ENCODE measurements around the gene TRMT11. TPM values are rescaled to one million over a fixed set of nuclear protein-coding genes. Genes with fewer than 3 reads are reported as not detected.

Gene TRMT11
- total and polyA plus RNA-seq, 2 of the 8 experiments (the other 6 are each of a cell fraction or from before 2014, with no cell fraction given), result 19.7 to 32.4 TPM

DNA sequence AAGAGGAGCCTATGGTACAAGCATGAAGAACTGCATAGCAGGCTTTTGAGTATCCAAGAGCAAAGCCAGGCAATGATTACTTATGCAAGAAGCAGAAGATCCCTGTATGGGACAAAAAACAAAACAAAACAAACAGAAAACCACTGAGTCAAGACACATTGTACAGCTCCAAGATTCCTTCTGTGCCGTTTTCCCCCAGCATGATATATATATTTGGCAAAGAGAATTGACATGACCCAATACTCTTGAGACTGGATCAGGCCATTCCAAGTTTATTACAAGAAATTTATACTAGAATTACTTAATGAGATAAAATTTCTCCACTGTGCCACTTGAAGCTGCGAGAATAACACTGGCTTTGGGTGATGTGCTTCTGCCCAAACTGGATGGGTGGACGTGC lies 65.5 kb downstream of the TRMT11 start:
- Histone ChIP-seq H2BK120ac (replicated peaks; ENCODE audit: low read depth, low read length) (no peak overlapping the region), H3K9me3 (ENCODE audit: insufficient read depth in 2 of 2, low read depth in 1 of 2, low read length in 1 of 2) (no peaks in the 10 kb centered on the region), H4K91ac (replicated peaks; ENCODE audit: insufficient read length, low read length) (no peak overlapping the region), H3K79me1 (ENCODE audit: low read depth, low read length) (no peaks in the 10 kb centered on the region), H3K4me2 (ENCODE audit: insufficient read depth in 1 of 2, low read depth in 2 of 2, low read length in 2 of 2) (no peak overlapping the region), H2BK5ac (ENCODE audit: low read depth, low read length) (no peak overlapping the region), H3K4ac (replicated peaks; ENCODE audit: insufficient read length, low read depth, low read length) (no peak overlapping the region), H4K20me1 (replicated peaks in 1 of 2; ENCODE audit: control insufficient read depth in 1 of 2, insufficient read depth in 2 of 2, low read length in 2 of 2) (no peaks in the 10 kb centered on the region), H2BK20ac (ENCODE audit: low read length) (no peak overlapping the region), H2AFZ (ENCODE audit: low read length) (no peak overlapping the region), H3K14ac (ENCODE audit: insufficient read length) (no peak overlapping the region), H3K23me2 (ENCODE audit: low read depth, low read length) (no peaks in the 10 kb centered on the region), H3K4me1 (replicated peaks in 1 of 4; ENCODE audit: control insufficient read depth in 3 of 4, insufficient read depth in 4 of 4, low read length in 3 of 4) (peaks cover 0 to 6% (median 0%) of the 10 kb centered on the region in 4 experiments; a peak in 1 of 7 replicates), H2AK5ac (ENCODE audit: low read depth, low read length) (no peak overlapping the region), H3K56ac (replicated peaks; ENCODE audit: insufficient read length, low read depth, low read length) (no peak overlapping the region), H4K8ac (ENCODE audit: extremely low read depth, insufficient read depth, low read length) (no peak overlapping the region), H3K9ac (replicated peaks in 1 of 4; ENCODE audit: extremely low read depth in 1 of 4, low read depth in 3 of 4, low read length in 3 of 4) (no peak overlapping the region), H3K79me2 (ENCODE audit: control insufficient read depth in 1 of 2, insufficient read depth in 2 of 2, low read length in 2 of 2) (no peaks in the 10 kb centered on the region), H3K27me3 (replicated peaks in 1 of 4; ENCODE audit: control insufficient read depth in 3 of 4, extremely low read depth in 1 of 4, insufficient read depth in 3 of 4, low read length in 3 of 4) (no peaks in the 10 kb centered on the region), H3K36me3 (ENCODE audit: control insufficient read depth in 2 of 4, insufficient read depth in 4 of 4, low read length in 3 of 4) (peaks cover 0 to 10% (median 2%) of the 10 kb centered on the region in 4 experiments; a peak in 6 of 8 replicates), H2BK15ac (ENCODE audit: low read length) (no peak overlapping the region), H3K4me3 (ENCODE audit: extremely low read depth in 1 of 4, insufficient read depth in 2 of 4, low read depth in 3 of 4, low read length in 4 of 4) (no peak overlapping the region), H2BK12ac (ENCODE audit: low read depth, low read length) (no peak overlapping the region), H4K5ac (ENCODE audit: insufficient read length, low read depth, low read length) (no peak overlapping the region), H3K18ac (ENCODE audit: extremely low read depth, low read length) (no peak overlapping the region), H3K23ac (ENCODE audit: insufficient read length) (no peak overlapping the region), H3K27ac (ENCODE audit: low read depth, low read length) (no peak overlapping the region)
- DNase-seq (ENCODE audit: low read depth in 1 of 2, low spot score in 2 of 2) (no peak), FAIRE-seq (no peak)
- CTCF ChIA-PET (ENCODE audit: partially characterized antibody), result interaction anchor here (1.0 to 1.8 kb wide), 5 partner anchors 8 to 19 kb away, joined by 3 to 6 read pairs (median 3); no protein-coding TSS in a partner anchor
- POLR2A ChIA-PET (ENCODE audit: partially characterized antibody), result interaction anchor here (1.3 kb wide), 1 partner anchor 10 kb away, joined by 8 read pairs; no protein-coding TSS in a partner anchor
- WGBS, 2 experiments (ENCODE audit: extremely low coverage in 1 of 2, insufficient coverage in 1 of 2, insufficient read length in 1 of 2, insufficient replicate concordance in 2 of 2, low coverage in 1 of 2, low lambda C conversion rate in 2 of 2, missing lambda C conversion rate in 1 of 2), result 98% methylated on average over 3 of the region's 3 CpGs; no CpG with 5 or more reads in 1 of the 2 experiments
- no peak for TF ChIP-seq POU5F1 (IDR thresholded peaks at IDR 0.05; ENCODE audit: low read depth, low read length)
- TF ChIP-seq TBP (IDR thresholded peaks at IDR 0.05; ENCODE audit: low read depth, low read length), result no peak
- TF ChIP-seq NANOG (IDR thresholded peaks at IDR 0.05; ENCODE audit: insufficient read depth, low read depth, low read length, poor library complexity, severe bottlenecking), result no peak
- no peak for TF ChIP-seq SIRT6 (IDR thresholded peaks at IDR 0.05; ENCODE audit: low read length)
